IPS DF 6.9 (cell line): Measurements from ENCODE around the gene SAP25.

Source experiments
- DNase-seq: peaks from one replicate; pipeline ENCODE4 v3.0.0-alpha.2; 2013; ENCODE audit warnings: low read depth, low spot score
- H3K27ac ChIP-seq: one replicate; pipeline ENCODE4 v1.5.1; 2013; ENCODE audit warnings: low read length, control low read depth
- H3K27me3 ChIP-seq: 2 replicates; pipeline ENCODE4 v1.6.1; 2013; ENCODE audit warnings: mild to moderate bottlenecking, low read length; ENCODE audit not compliant: control insufficient read depth, insufficient read depth
- H3K36me3 ChIP-seq: 2 replicates; pipeline ENCODE4 v1.6.1; 2013; ENCODE audit warnings: low read length; ENCODE audit not compliant: control insufficient read depth, insufficient read depth
- H3K4me1 ChIP-seq: 2 replicates; pipeline ENCODE4 v1.6.1; 2013; ENCODE audit warnings: low read length; ENCODE audit not compliant: control insufficient read depth, insufficient read depth
- H3K4me3 ChIP-seq: 2 replicates; pipeline ENCODE4 v1.5.1; 2013; ENCODE audit warnings: mild to moderate bottlenecking, low read length
- H3K9me3 ChIP-seq: 2 replicates; pipeline ENCODE4 v1.6.1; 2013; ENCODE audit warnings: low read length, inconsistent platforms; ENCODE audit not compliant: control insufficient read depth, insufficient read depth
- WGBS: extraction: QIAGEN DNeasy Blood & Tissue Kit; methylation state at CpG from one replicate; pipeline ENCODE4 v1.1.7; 2013; ENCODE audit warnings: mixed read lengths, missing lambda C conversion rate; ENCODE audit not compliant: insufficient read length, insufficient coverage; 5-methylcytosine and 5-hydroxymethylcytosine counted together

The SAP25 gene

DNA sequence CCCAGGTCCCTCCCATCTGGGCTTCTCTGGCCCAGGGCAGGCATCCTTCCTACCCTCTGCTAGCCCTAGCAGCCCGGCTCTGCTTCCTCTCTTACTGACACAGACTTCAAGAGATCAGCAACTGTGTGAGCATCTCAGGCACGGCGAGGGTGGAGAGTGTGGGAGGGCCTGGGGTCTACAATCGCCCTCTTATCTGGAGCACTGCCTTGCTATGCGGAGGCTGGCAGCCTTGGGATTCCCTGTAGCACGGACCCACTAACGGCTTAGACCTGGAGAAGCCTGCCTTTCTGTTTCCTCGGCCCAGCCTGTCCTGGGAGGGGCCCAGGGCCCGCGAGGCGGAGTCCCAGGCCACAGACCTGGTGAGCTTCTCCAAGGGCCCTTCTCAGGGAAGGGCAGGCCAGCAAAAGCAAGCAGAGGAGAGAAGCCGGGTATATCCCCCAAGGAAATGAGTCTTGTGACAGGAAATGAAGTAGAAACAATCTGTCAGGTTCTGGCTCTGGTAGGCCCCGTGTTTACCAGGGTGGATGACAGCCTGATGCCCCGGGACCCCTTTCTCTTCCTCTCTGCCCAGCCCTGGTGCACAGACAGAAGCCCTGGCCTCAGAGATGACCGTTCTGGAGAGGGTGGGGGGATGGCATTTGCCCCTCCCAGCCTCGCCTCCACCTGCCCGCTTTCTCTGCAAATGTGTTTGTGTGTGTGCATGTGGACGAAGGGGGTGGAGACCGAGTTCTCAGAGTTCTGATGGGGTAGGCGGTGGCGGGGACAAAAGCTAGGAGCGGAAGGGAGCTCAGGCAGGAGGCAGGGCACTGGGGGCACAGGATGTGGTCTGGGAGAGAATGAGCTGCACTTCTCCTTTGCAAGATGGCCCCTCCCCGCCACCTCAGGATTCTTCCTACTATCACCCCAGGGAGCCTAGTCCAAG is 9.7 kb upstream of the SAP25 start:
- H3K27ac ChIP-seq: no peak overlapping the region
- peaks cover 21% of the 10 kb centered on the region for H3K36me3 ChIP-seq
- WGBS: no CpG with 5 or more reads among the region's 23 CpGs
- no peak overlapping the region for H3K4me3 ChIP-seq
- no peaks in the 10 kb centered on the region for H3K9me3 ChIP-seq
- H3K27me3 ChIP-seq: no peaks in the 10 kb centered on the region
- DNase-seq: no peak
- peaks cover 10% of the 10 kb centered on the region for H3K4me1 ChIP-seq

DNA sequence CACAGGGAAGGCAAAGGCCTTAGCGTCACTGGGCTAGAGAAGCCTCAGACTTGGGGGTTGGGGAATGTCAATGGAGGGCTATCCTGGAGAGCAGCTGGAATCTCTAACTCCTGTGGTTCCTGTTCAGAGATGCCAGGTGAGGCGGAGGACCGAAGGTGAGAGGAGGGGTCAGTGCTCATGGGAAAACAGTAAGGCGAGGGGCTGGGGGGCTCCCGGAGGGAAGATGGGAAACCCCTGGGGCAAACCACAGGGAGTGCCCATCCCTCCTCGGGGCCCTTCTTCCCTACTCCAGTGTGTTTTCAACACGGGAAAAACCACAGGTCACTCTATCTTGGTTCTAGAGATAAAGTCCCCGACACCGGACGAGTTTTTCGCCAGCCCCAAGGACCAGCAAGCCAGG is 8.9 kb upstream of the SAP25 start:
- Histone ChIP-seq H3K9me3 (no peaks in the 10 kb centered on the region), H3K27ac (no peak overlapping the region), H3K4me1 (peaks cover 10% of the 10 kb centered on the region), H3K27me3 (no peaks in the 10 kb centered on the region), H3K36me3 (peaks cover 28% of the 10 kb centered on the region), H3K4me3 (no peak overlapping the region)
- DNase-seq: no peak
- no CpG with 5 or more reads among the region's 11 CpGs for WGBS

DNA sequence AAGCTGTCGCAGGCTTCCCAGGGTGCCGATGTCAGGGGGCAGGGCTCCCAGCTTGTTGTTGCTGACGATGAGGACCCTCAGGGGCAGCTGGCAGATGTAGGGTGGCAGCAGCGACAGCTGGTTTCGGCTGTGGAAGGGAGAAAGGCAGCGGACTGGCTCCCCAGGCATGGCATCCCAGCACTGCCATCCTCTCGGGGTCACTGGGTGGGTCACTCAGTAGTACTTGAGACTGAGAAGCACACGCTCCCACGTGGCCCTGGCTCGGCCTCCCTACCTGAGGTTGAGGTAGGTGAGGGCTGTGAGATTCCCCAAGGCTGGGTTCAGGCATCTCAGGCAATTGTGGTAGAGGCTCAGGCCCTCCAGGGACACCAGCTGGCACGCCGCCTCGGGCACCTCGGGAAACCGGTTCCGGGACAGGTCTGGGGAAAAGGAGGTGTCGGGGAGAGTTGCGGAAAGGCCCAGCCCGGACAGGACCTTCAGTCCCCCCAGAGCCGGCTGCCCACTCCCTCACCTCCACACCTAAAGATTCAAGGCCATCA is 8.4 kb upstream of the SAP25 start:
- no CpG with 5 or more reads among the region's 20 CpGs for WGBS
- Histone ChIP-seq H3K4me3 (no peak overlapping the region), H3K27me3 (no peaks in the 10 kb centered on the region), H3K27ac (no peak overlapping the region), H3K36me3 (peaks cover 31% of the 10 kb centered on the region), H3K9me3 (no peaks in the 10 kb centered on the region), H3K4me1 (peaks cover 10% of the 10 kb centered on the region)
- DNase-seq: no peak

DNA sequence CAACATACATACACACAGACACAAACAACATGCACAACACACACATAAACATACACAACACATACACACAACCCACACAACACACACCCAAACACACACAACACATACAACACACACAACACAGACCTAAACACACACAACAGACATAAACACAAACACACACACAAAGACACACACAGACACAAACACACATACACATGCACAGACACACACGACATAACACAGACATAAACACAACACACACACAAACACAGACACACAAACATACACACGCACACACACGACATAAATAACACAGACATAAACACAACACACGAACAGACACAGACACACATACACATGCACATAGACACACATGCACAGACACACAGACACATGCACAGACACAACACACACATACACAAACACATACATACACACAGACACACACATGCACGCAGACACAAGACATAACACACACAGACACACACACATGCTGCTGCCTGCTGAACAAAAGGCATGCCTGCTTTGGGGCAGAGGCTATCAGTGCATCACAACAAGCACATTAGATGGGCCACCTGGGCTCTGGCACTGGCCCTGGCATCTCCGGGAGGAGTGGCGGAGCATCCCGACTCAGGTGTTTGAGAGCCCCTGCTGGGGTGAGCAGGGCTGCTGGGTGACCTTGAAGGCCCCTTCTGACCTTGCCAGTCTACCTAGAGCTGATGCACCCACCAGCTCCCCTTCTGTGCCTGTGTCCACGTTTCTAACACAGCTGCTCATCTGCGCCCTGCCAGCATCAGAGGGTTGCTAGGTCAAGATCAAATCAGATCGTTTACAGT is 7.0 kb upstream of the SAP25 start:
- H3K4me1 ChIP-seq: peaks cover 10% of the 10 kb centered on the region
- no peak overlapping the region for H3K27ac ChIP-seq
- H3K9me3 ChIP-seq: no peaks in the 10 kb centered on the region
- no peak overlapping the region for H3K4me3 ChIP-seq
- peaks cover 35% of the 10 kb centered on the region for H3K36me3 ChIP-seq
- H3K27me3 ChIP-seq: no peaks in the 10 kb centered on the region
- 100% methylated on average over 3 of the region's 11 CpGs for WGBS
- DNase-seq: no peak

DNA sequence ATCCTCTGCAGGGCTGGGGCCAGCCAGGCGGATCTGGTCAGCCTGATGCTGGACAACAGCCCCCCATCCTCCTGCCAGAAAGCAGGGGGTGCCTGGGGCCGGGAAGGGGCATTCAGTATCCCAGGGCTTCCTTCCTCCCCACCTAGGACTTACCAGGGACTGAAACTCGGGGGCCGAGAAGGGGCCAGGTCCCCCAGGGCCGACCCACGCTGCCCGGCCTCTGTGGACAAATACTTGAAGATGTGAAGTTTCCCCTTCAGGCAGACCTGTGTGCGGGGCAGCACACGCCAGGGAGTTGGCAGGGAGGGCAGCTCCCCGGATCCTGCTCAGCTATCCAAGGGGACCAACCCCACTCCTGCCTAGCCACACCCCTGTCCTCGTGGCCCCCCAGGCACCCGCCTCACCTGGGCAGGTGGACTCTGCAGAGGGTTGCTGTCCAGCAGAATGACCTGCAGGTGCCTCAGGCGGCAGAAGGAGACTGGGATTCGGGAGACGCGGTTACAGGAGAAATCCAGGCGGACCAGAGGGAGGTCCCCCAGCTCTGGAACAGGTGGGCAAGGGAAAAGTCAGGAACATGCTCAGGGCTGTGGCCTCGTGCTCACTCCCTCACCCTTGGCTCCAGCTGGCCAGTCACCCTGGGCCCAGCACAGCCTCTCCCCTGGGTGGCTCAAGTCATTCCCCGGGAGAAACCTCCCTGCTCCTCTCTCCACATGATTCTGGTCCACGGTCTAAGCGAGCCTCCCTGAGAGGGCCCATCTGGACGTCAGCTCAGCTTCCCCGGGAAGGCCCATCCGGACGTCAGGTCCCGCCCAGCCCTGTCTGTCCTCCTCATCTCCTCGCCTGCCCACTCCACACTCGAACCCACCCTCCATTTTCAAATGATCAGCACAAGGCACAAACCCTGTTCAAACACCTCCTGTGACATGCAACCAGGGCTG is 4.8 kb upstream of the SAP25 start:
- Histone ChIP-seq H3K27me3 (no peaks in the 10 kb centered on the region), H3K4me3 (no peak overlapping the region), H3K4me1 (peaks cover 2% of the 10 kb centered on the region; the same call in 1 of the 2 replicates), H3K9me3 (no peaks in the 10 kb centered on the region), H3K36me3 (peaks cover 47% of the 10 kb centered on the region), H3K27ac (no peak overlapping the region)
- no peak for DNase-seq
- no CpG with 5 or more reads among the region's 28 CpGs for WGBS

DNA sequence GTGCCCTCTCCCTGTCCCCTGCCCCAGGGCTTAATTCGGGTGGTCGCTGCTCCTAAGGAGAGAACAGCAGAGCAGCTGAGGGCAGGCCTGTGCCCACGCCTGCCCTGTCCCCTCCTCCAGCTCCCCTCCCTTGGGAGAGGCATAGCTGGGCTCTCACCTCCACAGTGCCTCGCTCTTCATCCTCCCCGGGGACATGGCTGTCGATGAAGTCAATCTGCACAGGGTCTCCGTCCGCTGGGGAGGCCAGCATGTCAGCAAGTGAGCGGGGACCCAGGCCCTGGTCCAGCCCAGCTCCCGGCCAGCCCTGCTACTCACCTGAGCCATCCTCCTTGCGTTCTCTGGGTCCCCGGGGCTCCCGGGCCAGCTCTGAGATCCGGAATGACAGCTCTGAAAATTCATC is 3.8 kb upstream of the SAP25 start:
- H3K4me3 ChIP-seq: no peak overlapping the region
- 0 out of 2 replicates have a peak, but pooled peaks cover 2% of the 10 kb centered on the region for H3K4me1 ChIP-seq
- no peaks in the 10 kb centered on the region for H3K27me3 ChIP-seq
- no peak for DNase-seq
- no peaks in the 10 kb centered on the region for H3K9me3 ChIP-seq
- no peak overlapping the region for H3K27ac ChIP-seq
- H3K36me3 ChIP-seq: peaks cover 47% of the 10 kb centered on the region
- WGBS: no CpG with 5 or more reads among the region's 14 CpGs

DNA sequence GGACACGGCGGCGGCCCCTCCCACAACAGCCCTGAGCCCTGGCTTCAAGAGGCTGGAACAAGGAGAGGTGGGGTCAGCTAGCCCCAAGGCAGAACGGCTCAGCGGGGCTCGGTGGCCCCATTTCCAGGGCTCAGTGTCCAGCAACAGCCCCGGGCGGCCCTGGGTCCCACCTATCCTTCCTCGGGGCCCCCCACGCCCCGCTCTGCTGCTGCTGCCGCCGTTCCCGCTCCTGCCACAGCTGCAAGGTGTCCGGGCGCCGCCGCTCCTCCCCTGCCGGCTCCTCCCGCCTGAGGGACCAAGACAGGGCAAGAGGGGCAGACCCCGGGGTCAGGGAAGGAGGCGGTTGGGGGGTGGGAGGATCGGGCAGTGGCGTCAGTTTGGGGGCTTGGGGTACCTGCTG is 3.4 kb upstream of the SAP25 start:
- Histone ChIP-seq H3K27me3 (no peaks in the 10 kb centered on the region), H3K9me3 (no peaks in the 10 kb centered on the region), H3K36me3 (peaks cover 47% of the 10 kb centered on the region), H3K27ac (no peak overlapping the region), H3K4me1 (peaks cover 4% of the 10 kb centered on the region), H3K4me3 (no peak overlapping the region)
- DNase-seq: no peak
- no CpG with 5 or more reads among the region's 24 CpGs for WGBS

DNA sequence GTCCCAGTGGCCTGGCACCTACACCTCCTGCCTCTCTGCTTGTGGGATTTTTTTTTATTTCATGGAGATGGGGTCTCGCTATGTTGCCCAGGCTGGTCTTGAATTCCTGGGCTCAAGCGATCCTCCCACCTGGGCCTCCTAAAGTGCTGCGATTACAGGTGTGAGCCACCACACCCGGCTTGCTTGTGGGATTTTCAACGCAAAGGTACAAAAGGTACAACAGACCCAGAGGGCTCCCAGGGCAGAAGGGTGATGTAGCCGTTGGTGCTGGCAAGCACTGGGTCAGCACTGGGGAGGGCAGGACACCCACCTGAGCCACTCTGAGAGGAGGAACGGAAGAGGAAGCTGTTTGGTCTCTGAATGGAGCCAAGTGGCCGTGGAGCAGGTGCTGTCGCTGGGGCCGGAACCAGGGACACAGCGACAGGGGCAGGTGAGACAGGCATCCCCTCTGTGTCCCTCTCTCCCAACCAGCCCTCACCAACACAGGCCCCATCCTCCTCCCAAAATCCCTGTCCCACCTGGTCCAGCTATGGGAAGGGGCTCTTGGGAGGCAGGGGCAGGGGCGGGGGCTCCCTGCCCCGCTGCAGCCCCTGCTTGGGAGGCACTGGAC is 2.8 kb upstream of the SAP25 start:
- Histone ChIP-seq H3K4me3 (no peak overlapping the region), H3K36me3 (peaks cover 47% of the 10 kb centered on the region), H3K27ac (no peak overlapping the region), H3K27me3 (no peaks in the 10 kb centered on the region), H3K4me1 (peaks cover 8% of the 10 kb centered on the region), H3K9me3 (no peaks in the 10 kb centered on the region)
- no peak for DNase-seq
- WGBS: no CpG with 5 or more reads among the region's 13 CpGs

DNA sequence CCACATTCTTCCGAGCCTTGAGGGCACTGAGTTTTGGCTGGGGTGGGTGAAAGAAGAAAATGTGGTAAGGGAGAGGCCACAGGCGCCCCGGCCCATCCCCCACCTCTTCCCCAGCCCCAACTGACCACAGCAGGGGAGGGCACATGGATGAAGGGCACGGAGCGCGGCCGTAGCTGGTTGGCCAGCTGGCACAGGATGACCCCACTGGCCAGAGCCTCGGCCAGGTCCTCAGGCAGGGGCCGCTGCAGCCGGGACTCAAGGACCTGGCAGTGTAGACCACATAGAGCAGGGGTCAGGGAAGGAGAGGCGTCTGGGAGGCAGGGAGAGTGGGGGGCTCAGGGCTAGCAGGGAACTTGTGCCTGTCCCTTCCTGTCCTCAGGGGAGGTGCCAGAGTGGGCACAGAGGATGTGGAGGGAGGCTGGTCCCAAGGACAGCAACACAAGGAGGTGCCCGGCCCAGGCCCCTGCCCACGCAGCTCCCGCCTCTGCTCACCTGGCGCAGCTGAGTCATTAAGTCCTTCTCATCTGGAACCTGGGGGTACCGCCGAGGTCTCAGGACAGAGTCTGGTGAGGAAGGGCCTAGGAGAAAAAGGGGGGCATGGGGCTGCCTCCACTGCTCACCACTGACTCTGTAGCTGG is 2.2 kb upstream of the SAP25 start:
- DNase-seq: no peak
- Histone ChIP-seq H3K27me3 (no peaks in the 10 kb centered on the region), H3K36me3 (peaks cover 43% of the 10 kb centered on the region), H3K4me3 (no peak overlapping the region), H3K27ac (no peak overlapping the region), H3K4me1 (peaks cover 13% of the 10 kb centered on the region), H3K9me3 (no peaks in the 10 kb centered on the region)
- WGBS: no CpG with 5 or more reads among the region's 17 CpGs
